Upper lobe of right lung (tissue), 1 donor: ENCODE data around the gene ZNF469. TPM values are rescaled to one million over a fixed set of nuclear protein-coding genes. Genes with fewer than 3 reads are reported as not detected.

Experiments used
- ATAC-seq: fragments of 200-7000 bp; cut with Tn5 transposase; one replicate; pipeline ENCODE4 v1.9.1; 2020; ENCODE audit warnings: mild to moderate bottlenecking, moderate library complexity
- DNase-seq: peaks from one replicate; pipeline ENCODE4 v3.0.0-alpha.2; 2020
- H3K27ac ChIP-seq: fragments of 200-600 bp; one replicate; pipeline ENCODE4 v1.8.0; 2022
- H3K27me3 ChIP-seq: fragments of 200-600 bp; one replicate; pipeline ENCODE4 v1.8.0; 2022; ENCODE audit warnings: mild to moderate bottlenecking
- H3K36me3 ChIP-seq: fragments of 200-600 bp; one replicate; pipeline ENCODE4 v1.8.0; 2022
- H3K4me1 ChIP-seq: fragments of 200-600 bp; one replicate; pipeline ENCODE4 v1.8.0; 2022
- H3K4me3 ChIP-seq: fragments of 200-600 bp; one replicate; pipeline ENCODE4 v1.8.0; 2022; ENCODE audit warnings: mild to moderate bottlenecking
- H3K9me3 ChIP-seq: fragments of 200-600 bp; one replicate; pipeline ENCODE4 v1.8.0; 2022
- CTCF ChIP-seq: fragments of 200-600 bp; IDR thresholded peaks from one replicate; pipeline ENCODE4 v1.8.0; 2022; ENCODE audit warnings: antibody characterized with exemption
- intact Hi-C: fragments of 100-400 bp; cut with DNase I; formaldehyde crosslinking; loops from one replicate; pipeline ENCODE4 v1.11.0; 2022
- total RNA-seq: library from RNA; stranded (reverse); fragmentation: NEBNext Ultra II Directional; extraction: Animal tissue kit (Norgen Biotek cat#: 25700); gene quantifications from one replicate; pipeline ENCODE4 v1.2.1, GENCODE V29; 2021
- donor health status: DM: no; HTN: yes; CAD: no; lungs with severe emphysema.

Gene ZNF469
- total RNA-seq, 1 donor from 2014 or later = 2.1 TPM

DNA sequence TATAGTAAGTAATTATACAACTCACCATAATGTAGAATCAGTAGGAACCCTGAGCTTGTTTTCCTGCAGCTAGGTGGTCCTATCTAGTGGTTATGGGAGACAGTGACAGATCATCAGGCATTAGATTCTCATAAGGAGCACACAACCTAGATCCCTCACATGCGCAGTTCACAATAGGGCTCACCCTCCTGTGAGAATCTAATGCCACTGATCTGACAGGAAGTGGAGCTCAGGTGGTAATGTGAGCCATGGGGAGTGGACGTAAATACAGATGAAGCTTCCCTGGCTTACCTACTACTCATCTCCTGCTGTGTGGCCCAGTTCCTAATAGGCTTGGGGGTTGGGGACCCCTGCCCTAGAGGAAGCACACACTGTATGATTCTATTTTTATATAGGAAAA is 21.8 kb upstream of the ZNF469 start:
- intact Hi-C loops = no loop called here
- DNase-seq = no peak
- no peak for ATAC-seq
- H3K27ac ChIP-seq = no peak overlapping the region
- no peaks in the 10 kb centered on the region for H3K4me1 ChIP-seq
- H3K27me3 ChIP-seq = no peaks in the 10 kb centered on the region
- H3K9me3 ChIP-seq = no peaks in the 10 kb centered on the region
- H3K36me3 ChIP-seq = no peaks in the 10 kb centered on the region
- TF ChIP-seq CTCF = no peak
- no peak overlapping the region for H3K4me3 ChIP-seq

- no peaks in the 10 kb centered on the region for H3K36me3 ChIP-seq
- H3K27ac ChIP-seq = no peak overlapping the region
- no peaks in the 10 kb centered on the region for H3K9me3 ChIP-seq
- intact Hi-C loops = no loop called here
- no peaks in the 10 kb centered on the region for H3K4me1 ChIP-seq
- no peaks in the 10 kb centered on the region for H3K27me3 ChIP-seq
- no peak for DNase-seq
- ATAC-seq = no peak
- TF ChIP-seq CTCF = no peak
- no peak overlapping the region for H3K4me3 ChIP-seq
Measured at GRCh38 chr16:88361775-88362174, 21.0 kb upstream of the ZNF469 start.

- DNase-seq (no peak), ATAC-seq (no peak)
- H3K4me1 ChIP-seq = no peaks in the 10 kb centered on the region
- no peak overlapping the region for H3K4me3 ChIP-seq
- no peaks in the 10 kb centered on the region for H3K9me3 ChIP-seq
- intact Hi-C loops = no loop called here
- TF ChIP-seq CTCF = no peak
- no peaks in the 10 kb centered on the region for H3K36me3 ChIP-seq
- no peaks in the 10 kb centered on the region for H3K27me3 ChIP-seq
- no peak overlapping the region for H3K27ac ChIP-seq
Measured at GRCh38 chr16:88363239-88363891, 19.4 kb upstream of the ZNF469 start.

GRCh38 chr16:88365244-88365865 is 17.4 kb upstream of the ZNF469 start:
- Histone ChIP-seq H3K27me3 (no peaks in the 10 kb centered on the region), H3K9me3 (no peaks in the 10 kb centered on the region), H3K36me3 (no peaks in the 10 kb centered on the region), H3K4me3 (no peak overlapping the region), H3K4me1 (no peaks in the 10 kb centered on the region), H3K27ac (no peak overlapping the region)
- ATAC-seq (no peak), DNase-seq (no peak)
- TF ChIP-seq CTCF = no peak
- intact Hi-C loops = no loop called here

DNA sequence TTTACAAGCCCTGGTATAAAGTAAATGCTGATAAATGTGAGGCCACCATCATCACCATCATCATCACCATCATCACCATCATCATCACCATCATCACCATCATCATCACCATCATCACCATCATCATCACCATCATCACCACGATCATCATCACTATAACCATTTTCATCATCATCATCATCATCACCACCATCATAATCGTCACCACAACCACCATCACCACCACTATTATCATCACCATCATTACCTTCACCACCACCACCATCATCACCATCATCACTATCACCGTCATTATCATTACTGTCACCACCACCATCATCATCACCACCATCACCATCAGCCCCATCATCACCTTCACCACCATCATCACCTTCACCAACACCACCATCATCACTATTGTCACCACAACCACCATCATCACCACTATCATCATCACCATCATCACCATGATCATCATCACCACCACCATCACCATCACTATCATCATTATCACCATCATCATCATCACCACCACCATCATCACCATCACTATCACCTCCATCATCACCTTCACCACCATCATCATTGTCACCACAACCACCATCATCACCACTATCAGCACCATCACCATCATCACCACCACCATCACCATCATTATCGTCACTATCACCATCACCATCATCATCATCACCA is 16.6 kb upstream of the ZNF469 start:
- H3K27ac ChIP-seq = no peak overlapping the region
- no peaks in the 10 kb centered on the region for H3K4me1 ChIP-seq
- no peak for ATAC-seq
- H3K9me3 ChIP-seq = no peaks in the 10 kb centered on the region
- H3K4me3 ChIP-seq = no peak overlapping the region
- intact Hi-C loops = no loop called here
- H3K36me3 ChIP-seq = no peaks in the 10 kb centered on the region
- no peaks in the 10 kb centered on the region for H3K27me3 ChIP-seq
- no peak for TF ChIP-seq CTCF
- no peak for DNase-seq
